Measurements from ENCODE around the gene LFNG.

Gene LFNG

DNA sequence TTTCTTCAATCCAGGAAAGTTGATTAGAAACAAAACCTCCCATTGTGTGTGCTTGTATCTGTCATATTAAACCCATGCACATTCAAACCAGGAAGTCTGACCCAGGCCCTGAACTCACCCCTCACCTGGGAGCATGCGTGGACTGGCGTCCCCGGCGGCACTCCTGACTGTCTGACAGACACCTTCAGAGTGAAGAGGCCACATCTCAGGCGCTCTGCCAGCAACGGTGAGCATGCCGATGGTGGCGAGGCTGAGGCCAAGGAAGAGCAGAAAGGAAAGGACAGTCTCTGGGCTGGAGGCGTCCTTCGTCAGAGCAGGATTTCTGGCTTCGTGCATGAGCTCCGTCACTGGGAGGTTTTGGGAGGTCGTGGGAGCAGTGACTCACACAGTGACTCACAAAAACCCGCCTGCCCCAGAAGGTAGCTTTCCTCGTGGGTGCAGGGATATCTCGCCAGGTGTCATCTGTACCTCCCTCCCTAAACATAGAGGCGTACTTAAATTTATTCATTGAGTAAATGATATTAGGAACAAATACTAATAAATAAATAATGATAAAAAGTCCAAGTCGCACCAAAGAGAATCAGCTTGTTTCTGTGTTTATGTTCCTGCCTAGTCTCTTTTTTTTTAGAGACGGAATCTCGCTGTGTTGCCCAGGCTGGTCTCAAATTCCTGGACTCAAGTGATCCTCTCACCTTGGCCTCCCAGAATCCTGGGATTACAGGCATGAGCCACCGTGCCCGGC, 52.7 kb downstream of the LFNG start:
- TF ChIP-seq, protein P1, sequence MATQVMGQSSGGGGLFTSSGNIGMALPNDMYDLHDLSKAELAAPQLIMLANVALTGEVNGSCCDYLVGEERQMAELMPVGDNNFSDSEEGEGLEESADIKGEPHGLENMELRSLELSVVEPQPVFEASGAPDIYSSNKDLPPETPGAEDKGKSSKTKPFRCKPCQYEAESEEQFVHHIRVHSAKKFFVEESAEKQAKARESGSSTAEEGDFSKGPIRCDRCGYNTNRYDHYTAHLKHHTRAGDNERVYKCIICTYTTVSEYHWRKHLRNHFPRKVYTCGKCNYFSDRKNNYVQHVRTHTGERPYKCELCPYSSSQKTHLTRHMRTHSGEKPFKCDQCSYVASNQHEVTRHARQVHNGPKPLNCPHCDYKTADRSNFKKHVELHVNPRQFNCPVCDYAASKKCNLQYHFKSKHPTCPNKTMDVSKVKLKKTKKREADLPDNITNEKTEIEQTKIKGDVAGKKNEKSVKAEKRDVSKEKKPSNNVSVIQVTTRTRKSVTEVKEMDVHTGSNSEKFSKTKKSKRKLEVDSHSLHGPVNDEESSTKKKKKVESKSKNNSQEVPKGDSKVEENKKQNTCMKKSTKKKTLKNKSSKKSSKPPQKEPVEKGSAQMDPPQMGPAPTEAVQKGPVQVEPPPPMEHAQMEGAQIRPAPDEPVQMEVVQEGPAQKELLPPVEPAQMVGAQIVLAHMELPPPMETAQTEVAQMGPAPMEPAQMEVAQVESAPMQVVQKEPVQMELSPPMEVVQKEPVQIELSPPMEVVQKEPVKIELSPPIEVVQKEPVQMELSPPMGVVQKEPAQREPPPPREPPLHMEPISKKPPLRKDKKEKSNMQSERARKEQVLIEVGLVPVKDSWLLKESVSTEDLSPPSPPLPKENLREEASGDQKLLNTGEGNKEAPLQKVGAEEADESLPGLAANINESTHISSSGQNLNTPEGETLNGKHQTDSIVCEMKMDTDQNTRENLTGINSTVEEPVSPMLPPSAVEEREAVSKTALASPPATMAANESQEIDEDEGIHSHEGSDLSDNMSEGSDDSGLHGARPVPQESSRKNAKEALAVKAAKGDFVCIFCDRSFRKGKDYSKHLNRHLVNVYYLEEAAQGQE (IDR thresholded peaks at IDR 0.05; ENCODE audit: insufficient read depth in 1 of 2, low read depth in 2 of 2, low read length in 2 of 2): no peak
- TF ChIP-seq POLR2AphosphoS5 (IDR thresholded peaks at IDR 0.05; ENCODE audit: low read depth, low read length): no peak
- TF ChIP-seq SIN3A (IDR thresholded peaks at IDR 0.05; ENCODE audit: borderline replicate concordance, insufficient read depth, low read length): no peak
- no peak for TF ChIP-seq FOXP2 (optimal IDR thresholded peaks at IDR 0.05; ENCODE audit: borderline replicate concordance, extremely low read depth, extremely low read length, insufficient read depth)
- TF ChIP-seq TAF1 (IDR thresholded peaks at IDR 0.05; ENCODE audit: borderline replicate concordance, insufficient read depth, low read length): no peak

DNA sequence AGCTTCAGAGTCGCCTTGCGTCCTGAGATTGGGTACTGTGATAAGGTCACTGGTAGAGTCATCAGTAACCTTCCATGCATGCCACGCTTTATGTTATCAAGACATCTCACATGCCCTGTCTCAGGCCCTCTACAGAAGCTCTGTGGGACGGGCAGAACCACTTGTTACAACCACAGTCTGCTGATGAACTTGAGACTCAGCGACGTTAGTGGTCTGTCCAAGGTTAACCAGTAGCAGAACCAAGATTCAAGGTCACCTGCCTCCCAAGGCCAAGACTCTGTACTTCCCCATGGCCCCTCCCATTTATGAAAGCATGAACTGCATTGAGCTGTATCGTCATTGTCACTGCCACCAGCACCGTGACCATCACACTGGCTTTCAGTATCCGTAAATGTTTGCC, 54.2 kb downstream of the LFNG start:
- TF ChIP-seq TAF1 (IDR thresholded peaks at IDR 0.05; ENCODE audit: borderline replicate concordance, insufficient read depth, low read length) (no peak), SIN3A (IDR thresholded peaks at IDR 0.05; ENCODE audit: borderline replicate concordance, insufficient read depth, low read length) (no peak), FOXP2 (optimal IDR thresholded peaks at IDR 0.05; ENCODE audit: borderline replicate concordance, extremely low read depth, extremely low read length, insufficient read depth) (no peak), POLR2AphosphoS5 (IDR thresholded peaks at IDR 0.05; ENCODE audit: low read depth, low read length) (no peak)
- TF ChIP-seq, protein P1 (IDR thresholded peaks at IDR 0.05; ENCODE audit: insufficient read depth in 1 of 2, low read depth in 2 of 2, low read length in 2 of 2): no peak

DNA sequence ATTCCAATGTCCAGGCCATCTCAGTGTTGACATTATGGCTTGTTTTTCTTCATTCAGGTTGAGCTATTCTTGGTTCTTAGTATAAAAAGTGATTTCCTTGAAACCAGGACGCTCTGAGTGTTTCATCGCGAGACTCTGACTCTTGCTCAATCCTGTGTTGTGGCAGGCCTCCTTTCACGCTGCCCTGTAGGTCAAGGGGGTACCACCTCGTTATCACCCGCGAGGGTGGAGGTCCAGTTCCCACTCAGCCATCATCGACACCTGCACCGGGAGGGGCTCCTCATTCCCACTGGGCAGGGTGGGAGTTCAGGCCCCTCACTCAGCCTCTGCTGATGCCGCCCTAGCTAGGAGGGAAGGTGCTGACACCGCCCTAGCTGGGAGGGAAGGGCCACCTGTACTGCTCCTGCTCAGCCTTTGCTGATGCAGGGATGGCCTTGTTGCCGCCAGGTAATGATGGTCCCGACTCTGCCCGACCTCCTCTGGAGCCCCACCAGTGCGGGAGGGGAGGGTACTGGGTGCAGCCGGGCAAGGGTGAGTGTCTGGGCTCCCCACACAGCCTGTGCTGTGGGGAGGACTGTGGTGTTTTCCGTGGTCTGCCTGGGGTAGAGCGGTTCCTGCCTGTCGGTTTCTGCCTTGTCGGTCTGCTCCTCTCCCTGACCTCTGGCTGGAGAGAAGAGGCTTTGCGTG, 55.6 kb downstream of the LFNG start:
- no peak for TF ChIP-seq SIN3A (IDR thresholded peaks at IDR 0.05; ENCODE audit: borderline replicate concordance, insufficient read depth, low read length)
- TF ChIP-seq, protein P1 (IDR thresholded peaks at IDR 0.05; ENCODE audit: insufficient read depth in 1 of 2, low read depth in 2 of 2, low read length in 2 of 2): no peak
- TF ChIP-seq TAF1 (IDR thresholded peaks at IDR 0.05; ENCODE audit: borderline replicate concordance, insufficient read depth, low read length): no peak

DNA sequence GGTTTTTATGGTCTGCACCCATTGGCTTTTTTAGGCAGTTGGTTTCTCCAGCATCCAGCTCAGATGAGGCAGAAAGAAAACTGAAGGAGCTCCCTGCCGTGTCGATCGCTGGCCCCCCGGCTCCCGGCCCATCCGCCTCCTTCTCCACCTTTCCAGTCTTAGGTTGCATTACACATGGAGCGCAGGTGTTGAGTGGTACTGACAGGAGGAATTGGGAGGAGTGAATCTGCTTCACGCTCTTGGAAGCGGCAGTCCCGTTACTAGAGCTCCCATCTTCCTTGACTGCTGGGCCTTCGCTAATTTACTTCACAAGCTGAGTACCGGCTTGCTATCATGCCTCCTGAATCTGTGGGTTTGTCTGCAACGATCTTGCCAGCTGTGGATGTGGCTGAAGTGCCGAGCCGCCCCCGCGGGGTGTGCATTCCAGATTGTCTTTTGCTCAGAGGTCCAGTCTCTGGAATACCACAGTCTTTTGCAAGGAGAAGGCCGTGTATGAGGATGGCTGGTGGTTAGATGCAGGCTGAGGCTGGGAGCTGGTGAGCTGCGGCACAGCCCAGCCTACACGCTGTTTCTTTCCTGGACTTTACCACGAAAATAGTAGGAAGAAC, 56.3 kb downstream of the LFNG start:
- TF ChIP-seq TAF1 (IDR thresholded peaks at IDR 0.05; ENCODE audit: borderline replicate concordance, insufficient read depth, low read length): no peak
- TF ChIP-seq FOXP2 (optimal IDR thresholded peaks at IDR 0.05; ENCODE audit: borderline replicate concordance, extremely low read depth, extremely low read length, insufficient read depth): no peak
- TF ChIP-seq SIN3A (IDR thresholded peaks at IDR 0.05; ENCODE audit: borderline replicate concordance, insufficient read depth, low read length): no peak
- TF ChIP-seq, protein P1 (IDR thresholded peaks at IDR 0.05; ENCODE audit: insufficient read depth in 1 of 2, low read depth in 2 of 2, low read length in 2 of 2): no peak
- no peak for TF ChIP-seq POLR2AphosphoS5 (IDR thresholded peaks at IDR 0.05; ENCODE audit: low read depth, low read length)
